ENCODE data around the gene S100A7A.
"Not testable (repeated sequence)": the region's sequence is repeated elsewhere in the genome, so short reads cannot be mapped to it uniquely, and the experiment has no call there.

The S100A7A gene

GRCh38 chr1:153434746-153435455 is 18.6 kb downstream of the S100A7A start:
- no peak for DNase-seq (ENCODE audit: low read depth in 1 of 2, low spot score in 1 of 2)
- in situ Hi-C loops (cut with HindIII; ENCODE audit: low pct_unique_long_range_greater_than_20kb, low sequenced_read_pairs), result no loop called here
- no peak for TF ChIP-seq JUND (IDR thresholded peaks at IDR 0.05; ENCODE audit: low read depth)

- in situ Hi-C loops (cut with HindIII; ENCODE audit: low pct_unique_long_range_greater_than_20kb, low sequenced_read_pairs), result no loop called here
- no peak for TF ChIP-seq JUND (IDR thresholded peaks at IDR 0.05; ENCODE audit: low read depth)
Measured at GRCh38 chr1:153437236-153437635, 20.9 kb downstream of the S100A7A start.

GRCh38 chr1:153438599-153438998 is 22.3 kb downstream of the S100A7A start:
- in situ Hi-C loops (cut with HindIII; ENCODE audit: low pct_unique_long_range_greater_than_20kb, low sequenced_read_pairs), result no loop called here
- DNase-seq (ENCODE audit: low read depth in 1 of 2, low spot score in 1 of 2), result no peak
- no peak for TF ChIP-seq JUND (IDR thresholded peaks at IDR 0.05; ENCODE audit: low read depth)

More at GRCh38 chr1:153437236-153437635, 20.9 kb downstream of the S100A7A start:
- DNase-seq (ENCODE audit: low read depth in 1 of 2, low spot score in 1 of 2), result no peak

- TF ChIP-seq JUND (IDR thresholded peaks at IDR 0.05; ENCODE audit: low read depth), result no peak
- no peak for DNase-seq (ENCODE audit: low read depth in 1 of 2, low spot score in 1 of 2)
- in situ Hi-C loops (cut with HindIII; ENCODE audit: low pct_unique_long_range_greater_than_20kb, low sequenced_read_pairs), result no loop called here
Measured at GRCh38 chr1:153439273-153439672, 23.0 kb downstream of the S100A7A start.

GRCh38 chr1:153441238-153441755 is 25.0 kb downstream of the S100A7A start:
- in situ Hi-C loops (cut with HindIII; ENCODE audit: low pct_unique_long_range_greater_than_20kb, low sequenced_read_pairs), result no loop called here
- TF ChIP-seq JUND (IDR thresholded peaks at IDR 0.05; ENCODE audit: low read depth), result no peak
- peak in 1 of 2 experiments; percentile 27 for DNase-seq (ENCODE audit: low read depth in 1 of 2, low spot score in 1 of 2)

GRCh38 chr1:153443486-153443885 is 27.2 kb downstream of the S100A7A start:
- DNase-seq (ENCODE audit: low read depth in 1 of 2, low spot score in 1 of 2), result no peak
- no peak for TF ChIP-seq JUND (IDR thresholded peaks at IDR 0.05; ENCODE audit: low read depth)
- in situ Hi-C loops (cut with HindIII; ENCODE audit: low pct_unique_long_range_greater_than_20kb, low sequenced_read_pairs), result no loop called here

- TF ChIP-seq JUND (IDR thresholded peaks at IDR 0.05; ENCODE audit: low read depth), result no peak
- DNase-seq (ENCODE audit: low read depth in 1 of 2, low spot score in 1 of 2), result no peak
- in situ Hi-C loops (cut with HindIII; ENCODE audit: low pct_unique_long_range_greater_than_20kb, low sequenced_read_pairs), result no loop called here
Measured at GRCh38 chr1:153444078-153444477, 27.8 kb downstream of the S100A7A start.

GRCh38 chr1:153447498-153448170 is 31.3 kb downstream of the S100A7A start:
- no peak for TF ChIP-seq JUND (IDR thresholded peaks at IDR 0.05; ENCODE audit: low read depth)
- in situ Hi-C loops (cut with HindIII; ENCODE audit: low pct_unique_long_range_greater_than_20kb, low sequenced_read_pairs), result no loop called here
- DNase-seq (ENCODE audit: low read depth in 1 of 2, low spot score in 1 of 2), result no peak

GRCh38 chr1:153448851-153449250 is 32.5 kb downstream of the S100A7A start:
- DNase-seq (ENCODE audit: low read depth in 1 of 2, low spot score in 1 of 2); in situ Hi-C loops (cut with HindIII; ENCODE audit: low pct_unique_long_range_greater_than_20kb, low sequenced_read_pairs): not testable (repeated sequence)

- in situ Hi-C loops (cut with HindIII; ENCODE audit: low pct_unique_long_range_greater_than_20kb, low sequenced_read_pairs), result no loop called here
- TF ChIP-seq JUND (IDR thresholded peaks at IDR 0.05; ENCODE audit: low read depth), result no peak
- no peak for DNase-seq (ENCODE audit: low read depth in 1 of 2, low spot score in 1 of 2)
Measured at GRCh38 chr1:153456396-153456795, 40.1 kb downstream of the S100A7A start.

- in situ Hi-C loops (cut with HindIII; ENCODE audit: low pct_unique_long_range_greater_than_20kb, low sequenced_read_pairs), result no loop called here
- no peak for DNase-seq (ENCODE audit: low read depth in 1 of 2, low spot score in 1 of 2)
- no peak for TF ChIP-seq JUND (IDR thresholded peaks at IDR 0.05; ENCODE audit: low read depth)
Measured at GRCh38 chr1:153459655-153460054, 43.3 kb downstream of the S100A7A start.

GRCh38 chr1:153460551-153460950 is 44.2 kb downstream of the S100A7A start, which contains the start of gene S100A7:
Gene S100A7 (minus strand): TSS chr1:153460651. CDS start chr1:153459013, 1,638 bp downstream.
- no peak for TF ChIP-seq JUND (IDR thresholded peaks at IDR 0.05; ENCODE audit: low read depth)
- in situ Hi-C loops (cut with HindIII; ENCODE audit: low pct_unique_long_range_greater_than_20kb, low sequenced_read_pairs), result no loop called here
- no peak for DNase-seq (ENCODE audit: low read depth in 1 of 2, low spot score in 1 of 2)

GRCh38 chr1:153462741-153463140 is 46.4 kb downstream of the S100A7A start:
- in situ Hi-C loops (cut with HindIII; ENCODE audit: low pct_unique_long_range_greater_than_20kb, low sequenced_read_pairs); DNase-seq (ENCODE audit: low read depth in 1 of 2, low spot score in 1 of 2): not testable (repeated sequence)

Data from T47D (cell line).